B cell (primary cell): ENCODE measurements around the gene ARHGAP45. TPM values are rescaled to one million over a fixed set of nuclear protein-coding genes. Genes with fewer than 3 reads are reported as not detected.
A peak's percentile ranks its signal among the peaks of the same experiment; 100 is the strongest.

Experiments used
- ATAC-seq: fragments of 200-7000 bp; cut with Tn5 transposase; one replicate; pipeline ENCODE4 v1.10.0; 2021; ENCODE audit warnings: low read depth, mild to moderate bottlenecking, moderate number of reproducible peaks, moderate library complexity
- CTCF ChIA-PET: fragments of 350-600 bp; sonication (Branson Sonifier 250); formaldehyde crosslinking; loops from one replicate; lab custom pipeline; 2021; ENCODE audit warnings: antibody characterized with exemption, inconsistent platforms; lab: Charles Lee
- POLR2A ChIA-PET: fragments of 350-600 bp; sonication (Branson Sonifier 250); formaldehyde crosslinking; loops from one replicate; lab custom pipeline; 2021; ENCODE audit warnings: antibody characterized with exemption; lab: Charles Lee
- DNase-seq: peaks from one replicate; pipeline ENCODE4 v3.0.0; 2013
- H2AFZ ChIP-seq: 2 replicates; pipeline ENCODE4 v1.6.1; 2012; ENCODE audit warnings: mild to moderate bottlenecking, low read depth, low read length; ENCODE audit not compliant: insufficient read depth, poor library complexity, severe bottlenecking
- H3K27ac ChIP-seq, 2 donors: 1 replicate in 1 of 2; 2 replicates in 1 of 2; pipeline ENCODE4 v1.5.1; 2012 to 2013; ENCODE audit warnings: low read length in 2 of 2, mild to moderate bottlenecking in 2 of 2, moderate library complexity in 1 of 2
- H3K27me3 ChIP-seq, 4 experiments: fragments of 200-600 bp in 1 of 4; sonication (generic) in 1 of 4; replicated peaks in 1 of 4; 1 replicate in 2 of 4; 2 replicates in 2 of 4; pipeline versions ENCODE4 v1.6.1 to v1.7.0; 2013 to 2016; ENCODE audit warnings: low read length in 3 of 4, mild to moderate bottlenecking in 2 of 4, mixed read lengths in 1 of 4, moderate library complexity in 1 of 4; ENCODE audit not compliant: insufficient read depth in 4 of 4, control insufficient read depth in 3 of 4; ENCODE audit errors: control extremely low read depth in 1 of 4
- H3K36me3 ChIP-seq, 2 experiments: replicated peaks in 1 of 2; 1 replicate in 1 of 2; 2 replicates in 1 of 2; pipeline versions ENCODE4 v1.6.1 to v1.7.1; 2013; ENCODE audit warnings: low read length in 1 of 2; ENCODE audit not compliant: insufficient read depth in 2 of 2, control insufficient read depth in 1 of 2; ENCODE audit errors: control extremely low read depth in 1 of 2, extremely low read depth in 1 of 2
- H3K4me1 ChIP-seq, 2 donors: fragments of 200-600 bp in 1 of 2; sonication (generic) in 1 of 2; 1 replicate in 1 of 2; 2 replicates in 1 of 2; pipeline versions ENCODE4 v1.5.1 to v1.6.1; 2013 to 2017; ENCODE audit warnings: low read length in 2 of 2; ENCODE audit not compliant: control insufficient read depth in 2 of 2, insufficient read depth in 2 of 2
- H3K4me2 ChIP-seq: replicated peaks from 2 replicates; pipeline ENCODE3; 2012; ENCODE audit warnings: mild to moderate bottlenecking, low read depth, low read length; ENCODE audit not compliant: poor library complexity, severe bottlenecking
- H3K4me3 ChIP-seq, 5 experiments: fragments of 200-600 bp in 1 of 5; sonication (generic) in 1 of 5; 1 replicate in 3 of 5; 2 replicates in 2 of 5; pipeline versions ENCODE4 v1.5.1 to v1.7.0; 2011 to 2016; ENCODE audit warnings: low read length in 4 of 5, mild to moderate bottlenecking in 4 of 5, low read depth in 2 of 5, control low read depth in 1 of 5, moderate library complexity in 1 of 5; ENCODE audit not compliant: insufficient read depth in 1 of 5; ENCODE audit errors: control extremely low read depth in 1 of 5, extremely low read depth in 1 of 5
- H3K79me2 ChIP-seq: fragments of 200-600 bp; sonication (generic); one replicate; pipeline ENCODE4 v1.6.0; 2016; ENCODE audit warnings: low read length; ENCODE audit not compliant: control insufficient read depth, insufficient read depth
- H3K9ac ChIP-seq: fragments of 200-600 bp; sonication (generic); 2 replicates; pipeline ENCODE4 v1.6.1; 2017; ENCODE audit warnings: mild to moderate bottlenecking, low read length, moderate library complexity
- H3K9me3 ChIP-seq, 3 donors: one replicate each; pipeline versions ENCODE4 v1.6.1 to v1.7.1; 2013; ENCODE audit warnings: low read length in 2 of 3; ENCODE audit not compliant: control insufficient read depth in 2 of 3, insufficient read depth in 1 of 3; ENCODE audit errors: control extremely low read depth in 1 of 3
- H4K20me1 ChIP-seq: 2 replicates; pipeline ENCODE4 v1.6.0; 2012; ENCODE audit warnings: mild to moderate bottlenecking, low read length; ENCODE audit not compliant: insufficient read depth, control insufficient read depth, poor library complexity, severe bottlenecking
- H3K27ac Mint-ChIP-seq: one replicate; pipeline ENCODE4 v1.8.0; 2021; ENCODE audit warnings: mixed read lengths
- H3K27me3 Mint-ChIP-seq: one replicate; pipeline ENCODE4 v1.8.0; 2021; ENCODE audit warnings: mixed read lengths
- H3K4me1 Mint-ChIP-seq: one replicate; pipeline ENCODE4 v1.8.0; 2021; ENCODE audit warnings: mixed read lengths
- H3K4me3 Mint-ChIP-seq: one replicate; pipeline ENCODE4 v1.8.0; 2021; ENCODE audit warnings: mixed read lengths
- H3K9me3 Mint-ChIP-seq: one replicate; pipeline ENCODE4 v1.8.0; 2022; ENCODE audit warnings: mixed read lengths; ENCODE audit not compliant: insufficient read depth
- CTCF ChIP-seq: fragments of 200-600 bp; IDR thresholded peaks from one replicate; pipeline ENCODE4 v1.8.0; 2022; ENCODE audit warnings: antibody characterized with exemption, mild to moderate bottlenecking
- EZH2 ChIP-seq: IDR thresholded peaks from 2 replicates; pipeline ENCODE4 v1.6.1; 2012; ENCODE audit warnings: borderline replicate concordance, low read depth, mild to moderate bottlenecking, moderate library complexity, low read length; ENCODE audit not compliant: insufficient read depth, poor library complexity, severe bottlenecking
- WGBS: methylation state at CpG from one replicate; pipeline ENCODE4 v1.1.5; 2013; ENCODE audit warnings: missing lambda C conversion rate; ENCODE audit not compliant: insufficient coverage; 5-methylcytosine and 5-hydroxymethylcytosine counted together
- intact Hi-C: fragments of 100-400 bp; cut with micrococcal nuclease; formaldehyde crosslinking; loops from one replicate; pipeline ENCODE4 v1.10.0; 2022
- polyA plus RNA-seq: library from polyadenylated mRNA; depleted of rRNA; stranded (reverse); fragments of >200 nt; gene quantifications from 2 replicates; pipeline ENCODE4 v1.2.3, GENCODE V29; 2012
- total RNA-seq, 2 donors: library from RNA; stranded (reverse); fragments of 120-200 nt in 1 of 2; gene quantifications; 1 replicate in 1 of 2; 2 replicates in 1 of 2; pipeline versions ENCODE4 v1.2.3 to v1.2.4, GENCODE V29; 2013 to 2022

ARHGAP45 gene
- total and polyA plus RNA-seq, 2 donors (not counting 1 experiment from before 2014, with no cell fraction given), result 488 to 490 TPM

- ATAC-seq, result no peak
- CTCF ChIA-PET, result interaction anchor here (0.6 to 1.4 kb wide), 5 partner anchors 8 to 105 kb away, joined by 3 to 6 read pairs (median 3); partner anchors contain the start of gene ARHGAP45
- Mint-ChIP-seq H3K27ac (peak overlapping the region; percentile 75), H3K4me1 (peaks cover 30% of the 10 kb centered on the region), H3K9me3 (no peaks in the 10 kb centered on the region), H3K4me3 (peak overlapping the region; percentile 74), H3K27me3 (no peaks in the 10 kb centered on the region)
- peaks cover 6% of the 10 kb centered on the region for H3K79me2 ChIP-seq
- peaks cover 26 to 58% of the 10 kb centered on the region in 2 donors for H3K4me1 ChIP-seq
- WGBS, result 49% methylated on average over 63 of the region's 69 CpGs
- H2AFZ ChIP-seq, result peak overlapping the region; percentile 27
- no peaks in the 10 kb centered on the region for H3K27me3 ChIP-seq
- H3K4me2 ChIP-seq, result peak overlapping the region; percentile 96
- peak overlapping the region; percentile 88 to 100 for H3K27ac ChIP-seq
- POLR2A ChIA-PET, result interaction anchor here (0.6 to 4.0 kb wide), 10 partner anchors 8 to 123 kb away, joined by 3 to 21 read pairs (median 6); partner anchors contain the start of genes ABCA7, ARHGAP45 and SBNO2
- no peaks in the 10 kb centered on the region for H3K9me3 ChIP-seq
- peaks cover 0 to 26% of the 10 kb centered on the region in 2 experiments for H3K36me3 ChIP-seq
- intact Hi-C loops, result loop anchor here (2.0 kb wide), 1 partner anchor 70 kb away; the partner anchor contains the start of gene SBNO2
- DNase-seq, result no peak
- H3K4me3 ChIP-seq, result peak overlapping the region; percentile 42 to 90 (median 80)
- H4K20me1 ChIP-seq, result peaks cover 32% of the 10 kb centered on the region
- H3K9ac ChIP-seq, result peak overlapping the region; percentile 99
- TF ChIP-seq CTCF, result no peak
- no peak for TF ChIP-seq EZH2
Observed at GRCh38 chr19:1105008-1105872, 38.3 kb downstream of the ARHGAP45 start.
